BLaER1 treated with 17β-estradiol and CSF1 and Interleukin-3, amounts not matched to agents 10 nM and 100 nM (cell line): ENCODE results near the gene OSBPL5.

Experiments used
- H3K27ac ChIP-seq, 11 experiments: shearing (Covaris generic); formaldehyde crosslinking; 2 replicates each; pipeline ENCODE4 v1.8.1; 2022
- H3K27me3 ChIP-seq, 11 experiments: shearing (Covaris generic); formaldehyde crosslinking; 2 replicates each; pipeline ENCODE4 v1.8.1; 2022
- H3K36me3 ChIP-seq, 11 experiments: shearing (Covaris generic); formaldehyde crosslinking; 2 replicates each; pipeline ENCODE4 v1.8.1; 2022
- H3K4me1 ChIP-seq, 10 experiments: shearing (Covaris generic); formaldehyde crosslinking; 2 replicates each; pipeline ENCODE4 v1.8.1; 2022
- H3K4me2 ChIP-seq, 11 experiments: shearing (Covaris generic); formaldehyde crosslinking; 2 replicates each; pipeline ENCODE4 v1.8.1; 2022
- H3K4me3 ChIP-seq, 10 experiments: shearing (Covaris generic); formaldehyde crosslinking; 2 replicates each; pipeline ENCODE4 v1.8.1; 2022
- H3K9ac ChIP-seq, 11 experiments: shearing (Covaris generic); formaldehyde crosslinking; 2 replicates each; pipeline ENCODE4 v1.8.1; 2022
- H3K9me3 ChIP-seq, 11 experiments: shearing (Covaris generic); formaldehyde crosslinking; replicated peaks in 1 of 11; 2 replicates each; pipeline ENCODE4 v1.8.1; 2022
- H4K20me1 ChIP-seq, 11 experiments: shearing (Covaris generic); formaldehyde crosslinking; 2 replicates each; pipeline ENCODE4 v1.8.1; 2022
- Cebpa-rat ChIP-seq, 11 experiments: shearing (Covaris generic); IDR thresholded peaks; 2 replicates each; pipeline ENCODE4 v1.8.1; 2022

OSBPL5 gene

GRCh38 chr11:3140291-3140603 is 24.9 kb downstream of the OSBPL5 start:
- Histone ChIP-seq H3K9ac (peak overlapping the region in 2 of 11 experiments; percentile 19 to 67; a peak in 1 of 22 replicates), H3K27me3 (peaks cover 0 to 5% (median 0%) of the 10 kb centered on the region in 11 experiments; a peak in 1 of 22 replicates), H3K27ac (0 out of 22 replicates have a peak overlapping the region, but pooled peaks of 1 of the 11 experiments have one; percentile 78), H3K9me3 (no peaks in the 10 kb centered on the region), H3K4me1 (peaks cover 49 to 100% (median 97%) of the 10 kb centered on the region in 10 experiments), H3K4me3 (no peak overlapping the region), H3K36me3 (no peaks in the 10 kb centered on the region), H4K20me1 (peaks cover 20 to 96% (median 90%) of the 10 kb centered on the region in 11 experiments; a peak in 21 of 22 replicates), H3K4me2 (peak overlapping the region; percentile 84 to 97 (median 92); a peak in 18 of 22 replicates)
- TF ChIP-seq Cebpa-rat (IDR thresholded peaks at IDR 0.05), result no peak

- Histone ChIP-seq H3K9ac (peak overlapping the region; percentile 48 to 76 (median 67); a peak in 14 of 22 replicates), H3K27ac (peak overlapping the region in 7 of 11 experiments; percentile 73 to 80 (median 78); a peak in 15 of 22 replicates), H4K20me1 (peaks cover 15 to 96% (median 90%) of the 10 kb centered on the region in 11 experiments; a peak in 21 of 22 replicates), H3K4me3 (no peak overlapping the region), H3K4me1 (peaks cover 53 to 100% (median 97%) of the 10 kb centered on the region in 10 experiments), H3K27me3 (peaks cover 0 to under 1% (median 0%) of the 10 kb centered on the region in 11 experiments; a peak in 1 of 22 replicates), H3K36me3 (no peaks in the 10 kb centered on the region), H3K9me3 (no peaks in the 10 kb centered on the region), H3K4me2 (peak overlapping the region; percentile 84 to 97 (median 92))
- TF ChIP-seq Cebpa-rat (IDR thresholded peaks at IDR 0.05), result no peak
Observed at GRCh38 chr11:3139481-3140290, 25.4 kb downstream of the OSBPL5 start.

GRCh38 chr11:3139086-3139440 is 26.0 kb downstream of the OSBPL5 start:
- H3K36me3 ChIP-seq, result no peaks in the 10 kb centered on the region
- H3K9ac ChIP-seq, result peak overlapping the region; percentile 48 to 76 (median 67); a peak in 17 of 22 replicates
- no peak for TF ChIP-seq Cebpa-rat (IDR thresholded peaks at IDR 0.05)
- H3K4me3 ChIP-seq, result no peak overlapping the region
- no peaks in the 10 kb centered on the region for H3K9me3 ChIP-seq
- peak overlapping the region; percentile 84 to 97 (median 92) for H3K4me2 ChIP-seq
- peaks cover 10 to 94% (median 84%) of the 10 kb centered on the region in 11 experiments; a peak in 20 of 22 replicates for H4K20me1 ChIP-seq
- peak overlapping the region in 9 of 11 experiments; percentile 63 to 80 (median 74); a peak in 17 of 22 replicates for H3K27ac ChIP-seq
- H3K27me3 ChIP-seq, result no peaks in the 10 kb centered on the region
- peaks cover 58 to 100% (median 97%) of the 10 kb centered on the region in 10 experiments for H3K4me1 ChIP-seq

DNA sequence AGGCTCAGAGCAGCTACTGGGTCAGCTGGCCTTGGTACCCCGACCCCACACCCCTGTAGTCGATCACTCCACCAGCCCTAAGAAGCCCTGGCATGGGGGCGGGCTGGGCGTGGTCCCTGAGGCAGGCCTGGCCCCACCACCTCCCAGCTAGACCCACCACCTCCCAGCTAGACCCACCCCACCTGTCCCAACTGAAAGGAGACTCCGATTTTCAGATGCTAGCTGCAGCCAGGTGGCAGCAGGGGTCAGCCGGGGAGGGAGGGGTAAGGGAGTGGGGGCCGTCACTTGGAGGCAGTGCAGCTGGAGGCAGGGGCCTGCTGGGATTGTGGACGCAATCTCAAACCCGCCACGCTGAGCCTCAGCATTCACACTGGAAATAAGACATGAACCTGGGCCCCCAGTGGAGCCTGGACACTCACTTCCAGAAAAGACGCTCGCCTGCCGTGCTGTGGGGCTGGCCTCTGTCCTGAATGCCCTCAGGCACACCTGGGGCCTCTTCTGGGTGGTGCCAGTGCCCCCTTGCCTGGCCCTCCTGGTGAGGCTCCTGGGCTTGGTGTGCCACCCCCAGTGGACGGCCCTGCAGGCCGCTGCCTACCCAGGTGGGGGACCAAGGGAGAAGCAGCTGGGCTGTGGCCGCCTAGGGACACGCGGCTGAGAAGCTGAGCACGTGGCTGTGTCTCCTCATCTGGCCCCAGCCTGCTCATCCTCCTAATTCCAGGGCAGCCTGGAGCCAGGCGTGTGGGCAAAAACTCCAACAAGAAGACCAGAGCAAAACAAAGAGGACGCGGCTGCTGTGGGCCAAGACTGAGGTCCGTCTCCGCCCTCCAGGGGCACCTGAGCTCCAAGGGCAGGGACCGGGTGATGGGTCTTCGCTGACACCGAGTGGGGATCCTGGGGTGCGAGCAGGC is 26.7 kb downstream of the OSBPL5 start:
- no peak for TF ChIP-seq Cebpa-rat (IDR thresholded peaks at IDR 0.05)
- Histone ChIP-seq H3K27me3 (no peaks in the 10 kb centered on the region), H4K20me1 (peaks cover 10 to 92% (median 79%) of the 10 kb centered on the region in 11 experiments; a peak in 19 of 22 replicates), H3K4me3 (peak overlapping the region in 7 of 10 experiments; percentile 6 to 52 (median 24); a peak in 9 of 20 replicates), H3K4me2 (peak overlapping the region; percentile 84 to 97 (median 92)), H3K9me3 (no peaks in the 10 kb centered on the region), H3K4me1 (peaks cover 65 to 100% (median 97%) of the 10 kb centered on the region in 10 experiments), H3K27ac (peak overlapping the region in 10 of 11 experiments; percentile 44 to 80 (median 74); a peak in 19 of 22 replicates), H3K9ac (peak overlapping the region; percentile 52 to 76 (median 67); a peak in 19 of 22 replicates), H3K36me3 (no peaks in the 10 kb centered on the region; a peak in 1 of 22 replicates)

DNA sequence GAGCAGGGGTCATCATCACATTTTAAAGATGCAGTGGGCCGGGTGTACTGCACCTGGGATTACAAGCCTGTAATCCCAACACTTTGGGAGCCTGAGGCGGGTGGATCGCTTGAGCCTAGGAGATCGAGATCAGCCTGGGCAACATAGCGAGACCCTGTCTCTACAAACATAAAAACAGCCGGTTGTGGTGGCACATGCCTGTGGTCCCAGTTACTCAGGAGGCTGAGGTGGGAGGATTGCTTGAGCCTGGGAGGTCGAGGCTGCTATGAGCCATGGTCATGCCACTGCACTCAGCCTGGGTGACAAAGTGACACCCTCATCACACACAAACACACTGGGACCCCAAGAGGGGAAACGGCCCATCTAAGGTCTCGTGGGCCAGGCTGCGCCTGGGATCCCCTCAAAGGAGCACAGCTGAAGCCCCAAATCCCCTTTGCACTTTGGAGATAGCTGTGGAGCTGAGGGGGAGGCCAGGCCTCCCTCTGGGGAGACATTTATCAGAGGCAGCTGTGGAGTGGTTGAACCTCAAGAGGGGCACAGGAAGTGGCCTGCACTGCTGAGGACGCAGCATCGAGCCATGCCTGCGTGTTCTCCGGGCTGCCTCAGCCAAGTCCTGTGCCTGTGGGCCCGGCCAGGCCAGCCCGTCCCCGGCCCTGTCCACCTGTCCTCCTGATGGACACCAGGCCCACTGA is 27.5 kb downstream of the OSBPL5 start:
- H3K36me3 ChIP-seq, result peaks cover 0 to 3% (median 0%) of the 10 kb centered on the region in 11 experiments; a peak in 2 of 22 replicates
- peak overlapping the region; percentile 84 to 97 (median 92) for H3K4me2 ChIP-seq
- no peaks in the 10 kb centered on the region for H3K9me3 ChIP-seq
- no peak for TF ChIP-seq Cebpa-rat (IDR thresholded peaks at IDR 0.05)
- peaks cover 66 to 97% (median 93%) of the 10 kb centered on the region in 10 experiments for H3K4me1 ChIP-seq
- H3K27ac ChIP-seq, result peak overlapping the region in 10 of 11 experiments; percentile 44 to 80 (median 74); a peak in 19 of 22 replicates
- H4K20me1 ChIP-seq, result peaks cover 10 to 92% (median 81%) of the 10 kb centered on the region in 11 experiments; a peak in 19 of 22 replicates
- peak overlapping the region in 7 of 10 experiments; percentile 7 to 52 (median 24); a peak in 9 of 20 replicates for H3K4me3 ChIP-seq
- H3K27me3 ChIP-seq, result no peaks in the 10 kb centered on the region
- peak overlapping the region; percentile 52 to 76 (median 67); a peak in 19 of 22 replicates for H3K9ac ChIP-seq

- peaks cover 66 to 89% (median 85%) of the 10 kb centered on the region in 10 experiments for H3K4me1 ChIP-seq
- peaks cover 10 to 90% (median 75%) of the 10 kb centered on the region in 11 experiments; a peak in 19 of 22 replicates for H4K20me1 ChIP-seq
- peak overlapping the region; percentile 84 to 97 (median 92) for H3K4me2 ChIP-seq
- H3K9ac ChIP-seq, result peak overlapping the region in 9 of 11 experiments; percentile 44 to 76 (median 67); a peak in 17 of 22 replicates
- peak overlapping the region in 3 of 10 experiments; percentile 7 to 50 (median 26); a peak in 4 of 20 replicates for H3K4me3 ChIP-seq
- no peaks in the 10 kb centered on the region for H3K27me3 ChIP-seq
- TF ChIP-seq Cebpa-rat (IDR thresholded peaks at IDR 0.05), result no peak
- peaks cover 0 to 4% (median 0%) of the 10 kb centered on the region in 11 experiments; a peak in 2 of 22 replicates for H3K36me3 ChIP-seq
- peak overlapping the region in 10 of 11 experiments; percentile 10 to 80 (median 74); a peak in 19 of 22 replicates for H3K27ac ChIP-seq
- H3K9me3 ChIP-seq, result no peaks in the 10 kb centered on the region
Observed at GRCh38 chr11:3136546-3137455, 28.3 kb downstream of the OSBPL5 start.
